HEK293 (cell line): ENCODE data around the gene AIG1.
A peak's percentile ranks its signal among the peaks of the same experiment; 100 is the strongest.

Experiments
- ATF2 ChIP-seq: fragments of 450-650 bp; formaldehyde crosslinking; IDR thresholded peaks from 2 replicates; pipeline ENCODE4 v1.5.1; 2016; ENCODE audit warnings: missing biosample characterization, missing genetic modification characterization, low read depth
- BCL11B ChIP-seq: fragments of 450-650 bp; formaldehyde crosslinking; IDR thresholded peaks from 2 replicates; pipeline ENCODE4 v1.5.1; 2016; ENCODE audit warnings: low read depth, missing biosample characterization, missing genetic modification characterization
- BCL6B ChIP-seq: fragments of 450-650 bp; formaldehyde crosslinking; IDR thresholded peaks from 2 replicates; pipeline ENCODE4 v1.5.1; 2017; ENCODE audit warnings: missing biosample characterization, missing genetic modification characterization
- MEIS1 ChIP-seq: sonication (generic); formaldehyde crosslinking; IDR thresholded peaks from 2 replicates; pipeline ENCODE4 v1.8.1; 2022; ENCODE audit warnings: missing genetic modification reagents, mild to moderate bottlenecking, borderline replicate concordance
- MYNN ChIP-seq: fragments of 450-650 bp; formaldehyde crosslinking; IDR thresholded peaks from 2 replicates; pipeline ENCODE4 v1.5.1; 2016; ENCODE audit warnings: missing biosample characterization, missing genetic modification characterization, borderline replicate concordance
- MZF1 ChIP-seq: fragments of 450-650 bp; formaldehyde crosslinking; IDR thresholded peaks from 2 replicates; pipeline ENCODE4 v1.5.1; 2017; ENCODE audit warnings: missing biosample characterization, missing genetic modification characterization, borderline replicate concordance
- SP3 ChIP-seq: fragments of 450-650 bp; formaldehyde crosslinking; IDR thresholded peaks from 2 replicates; pipeline ENCODE4 v1.5.1; 2016; ENCODE audit warnings: missing biosample characterization, missing genetic modification characterization
- SP7 ChIP-seq: fragments of 450-650 bp; formaldehyde crosslinking; IDR thresholded peaks from 2 replicates; pipeline ENCODE4 v1.5.1; 2016; ENCODE audit warnings: missing biosample characterization, missing genetic modification characterization
- TRIM28 ChIP-seq: IDR thresholded peaks from 2 replicates; pipeline ENCODE4 v1.6.1; 2011; ENCODE audit warnings: low read length, control low read depth, borderline replicate concordance
- ZBTB17 ChIP-seq: fragments of 450-650 bp; formaldehyde crosslinking; IDR thresholded peaks from 2 replicates; pipeline ENCODE4 v1.5.1; 2016; ENCODE audit warnings: missing biosample characterization, missing genetic modification characterization
- ZBTB20 ChIP-seq: fragments of 450-650 bp; formaldehyde crosslinking; IDR thresholded peaks from 2 replicates; pipeline ENCODE4 v1.5.1; 2016; ENCODE audit warnings: missing biosample characterization, missing genetic modification characterization
- ZBTB26 ChIP-seq: fragments of 450-650 bp; formaldehyde crosslinking; optimal IDR thresholded peaks from 2 replicates; pipeline ENCODE3; 2016; ENCODE audit warnings: missing biosample characterization, mild to moderate bottlenecking, missing genetic modification characterization
- ZIC2 ChIP-seq: fragments of 450-650 bp; formaldehyde crosslinking; IDR thresholded peaks from 2 replicates; pipeline ENCODE4 v1.5.1; 2016; ENCODE audit warnings: missing biosample characterization, missing genetic modification characterization
- ZNF157 ChIP-seq: fragments of 450-650 bp; formaldehyde crosslinking; IDR thresholded peaks from 2 replicates; pipeline ENCODE4 v1.5.1; 2016; ENCODE audit warnings: missing biosample characterization, missing genetic modification characterization
- ZNF175 ChIP-seq: fragments of 450-650 bp; formaldehyde crosslinking; IDR thresholded peaks from 2 replicates; pipeline ENCODE4 v1.5.1; 2016; ENCODE audit warnings: missing biosample characterization, missing genetic modification characterization
- ZNF2 ChIP-seq: fragments of 450-650 bp; formaldehyde crosslinking; IDR thresholded peaks from 2 replicates; pipeline ENCODE4 v1.5.1; 2016; ENCODE audit warnings: missing biosample characterization, missing genetic modification characterization
- ZNF324 ChIP-seq: fragments of 450-650 bp; formaldehyde crosslinking; IDR thresholded peaks from 2 replicates; pipeline ENCODE4 v1.5.1; 2016; ENCODE audit warnings: missing biosample characterization, missing genetic modification characterization
- ZNF362 ChIP-seq: fragments of 450-650 bp; formaldehyde crosslinking; IDR thresholded peaks from 2 replicates; pipeline ENCODE4 v1.5.1; 2016; ENCODE audit warnings: missing biosample characterization, missing genetic modification characterization
- ZNF37A ChIP-seq: fragments of 450-650 bp; IDR thresholded peaks from 2 replicates; pipeline ENCODE4 v1.5.1; 2018; ENCODE audit warnings: missing biosample characterization, missing genetic modification characterization
- ZNF416 ChIP-seq: fragments of 450-650 bp; formaldehyde crosslinking; IDR thresholded peaks from 2 replicates; pipeline ENCODE4 v1.5.1; 2016; ENCODE audit warnings: missing biosample characterization, missing genetic modification characterization
- ZNF433 ChIP-seq: fragments of 450-650 bp; formaldehyde crosslinking; IDR thresholded peaks from 2 replicates; pipeline ENCODE4 v1.5.1; 2016; ENCODE audit warnings: missing biosample characterization, missing genetic modification characterization, low read depth
- ZNF48 ChIP-seq: fragments of 450-650 bp; formaldehyde crosslinking; IDR thresholded peaks from 2 replicates; pipeline ENCODE4 v1.5.1; 2016; ENCODE audit warnings: missing biosample characterization, missing genetic modification characterization
- ZNF521 ChIP-seq: fragments of 450-650 bp; formaldehyde crosslinking; IDR thresholded peaks from 2 replicates; pipeline ENCODE4 v1.5.1; 2017; ENCODE audit warnings: missing biosample characterization, mild to moderate bottlenecking, missing genetic modification characterization
- ZNF596 ChIP-seq: fragments of 450-650 bp; IDR thresholded peaks from 2 replicates; pipeline ENCODE4 v1.5.0; 2018; ENCODE audit warnings: missing biosample characterization, mild to moderate bottlenecking, missing genetic modification characterization, moderate library complexity
- ZNF621 ChIP-seq: fragments of 450-650 bp; formaldehyde crosslinking; IDR thresholded peaks from 2 replicates; pipeline ENCODE4 v1.5.1; 2017; ENCODE audit warnings: missing biosample characterization, missing genetic modification characterization
- ZNF664 ChIP-seq: fragments of 450-650 bp; formaldehyde crosslinking; IDR thresholded peaks from 2 replicates; pipeline ENCODE4 v1.5.1; 2016; ENCODE audit warnings: missing biosample characterization, missing genetic modification characterization
- ZNF692 ChIP-seq: fragments of 450-650 bp; formaldehyde crosslinking; IDR thresholded peaks from 2 replicates; pipeline ENCODE4 v1.5.1; 2016; ENCODE audit warnings: missing biosample characterization, missing genetic modification characterization
- ZNF776 ChIP-seq: fragments of 450-650 bp; formaldehyde crosslinking; IDR thresholded peaks from 2 replicates; pipeline ENCODE4 v1.5.0; 2017; ENCODE audit warnings: missing biosample characterization, missing genetic modification characterization, borderline replicate concordance
- ZNF777 ChIP-seq: fragments of 450-650 bp; formaldehyde crosslinking; IDR thresholded peaks from 2 replicates; pipeline ENCODE4 v1.5.1; 2017; ENCODE audit warnings: missing biosample characterization, missing genetic modification characterization, borderline replicate concordance
- ZNF843 ChIP-seq: fragments of 450-650 bp; formaldehyde crosslinking; IDR thresholded peaks from 2 replicates; pipeline ENCODE4 v1.5.1; 2016; ENCODE audit warnings: missing biosample characterization, missing genetic modification characterization
- ZSCAN16 ChIP-seq: fragments of 450-650 bp; formaldehyde crosslinking; IDR thresholded peaks from 2 replicates; pipeline ENCODE4 v1.5.1; 2016; ENCODE audit warnings: missing biosample characterization, missing genetic modification characterization
- ZSCAN4 ChIP-seq: fragments of 450-650 bp; formaldehyde crosslinking; IDR thresholded peaks from 2 replicates; pipeline ENCODE4 v1.5.1; 2017; ENCODE audit warnings: missing biosample characterization, missing genetic modification characterization

AIG1 gene

GRCh38 chr6:143323729-143324470, 263.2 kb downstream of the AIG1 start (continued):
- TF ChIP-seq ZNF157 (no peak), ZNF324 (tag by site-specific recombination) (no peak), ZBTB20 (tag by site-specific recombination) (no peak), TRIM28 (peak; percentile 21; the same call in 1 of the 2 replicates), BCL11B (tag by site-specific recombination) (no peak), MZF1 (tag by site-specific recombination) (peak; percentile 42; the same call in 1 of the 2 replicates), ZNF37A (no peak), ZNF777 (tag by site-specific recombination) (no peak), ZNF664 (tag by site-specific recombination) (no peak), BCL6B (tag by site-specific recombination) (no peak), ZNF362 (tag by site-specific recombination) (no peak), SP7 (no peak), ZNF621 (no peak), ZNF521 (tag by site-specific recombination) (no peak), SP3 (tag by site-specific recombination) (no peak), ATF2 (tag by site-specific recombination) (peak; percentile 23; the same call in 1 of the 2 replicates), MYNN (tag by site-specific recombination) (no peak), ZNF416 (tag by site-specific recombination) (no peak), ZNF175 (tag by site-specific recombination) (no peak), ZBTB26 (tag by site-specific recombination) (no peak), ZNF843 (tag by site-specific recombination) (peak; percentile 63; the same call in 1 of the 2 replicates), ZBTB17 (tag by site-specific recombination) (no peak), ZNF433 (tag by site-specific recombination) (no peak), ZNF2 (no peak), ZNF596 (tag by site-specific recombination) (no peak), ZNF692 (no peak), ZIC2 (tag by site-specific recombination) (no peak), ZSCAN16 (no peak), ZNF776 (no peak), ZSCAN4 (tag by site-specific recombination) (no peak), MEIS1 (CRISPR knock-in tag) (no peak), ZNF48 (tag by site-specific recombination) (no peak)
